Cardiac fibroblast (primary cell): ENCODE measurements around the gene NCKAP5.

Experiments used
- DNase-seq, 2 donors: peaks; one replicate each; pipeline versions ENCODE4 v3.0.0 to v3.0.0-alpha.2; 2010; ENCODE audit warnings: low read depth in 2 of 2
- H3K4me3 ChIP-seq, 2 donors: replicated peaks in 1 of 2; 1 replicate in 1 of 2; 2 replicates in 1 of 2; pipeline ENCODE4 v1.5.1; 2011; ENCODE audit warnings: low read depth in 2 of 2, low read length in 2 of 2, mild to moderate bottlenecking in 2 of 2, moderate library complexity in 1 of 2
- TF ChIP-seq, protein P1 (sequence below): IDR thresholded peaks from one replicate; pipeline ENCODE4 v1.5.1; 2011; ENCODE audit warnings: low read depth, mild to moderate bottlenecking, low read length, inconsistent platforms

The NCKAP5 gene

DNA sequence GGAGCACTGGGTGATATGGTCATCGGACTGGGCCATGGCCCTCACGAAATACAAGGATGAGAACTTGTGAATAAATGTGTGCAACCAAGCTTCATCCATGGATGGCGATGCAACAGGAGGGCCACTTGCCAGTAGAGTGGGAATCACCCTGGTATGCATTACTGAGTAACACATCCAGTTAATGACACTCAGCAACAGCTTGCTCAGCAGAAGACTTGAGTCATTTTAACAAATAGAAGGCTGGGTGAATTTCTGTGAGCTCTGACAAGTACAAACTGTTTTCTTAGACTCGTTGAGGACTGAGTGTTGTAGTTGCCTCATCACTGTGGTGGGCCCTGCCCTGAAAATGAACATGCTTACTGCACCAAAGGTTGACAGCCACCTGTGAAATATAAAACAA, 221.6 kb downstream of the NCKAP5 start:
- H3K4me3 ChIP-seq: no peak overlapping the region
- peak; percentile 4 to 87 for DNase-seq
- TF ChIP-seq, protein P1, sequence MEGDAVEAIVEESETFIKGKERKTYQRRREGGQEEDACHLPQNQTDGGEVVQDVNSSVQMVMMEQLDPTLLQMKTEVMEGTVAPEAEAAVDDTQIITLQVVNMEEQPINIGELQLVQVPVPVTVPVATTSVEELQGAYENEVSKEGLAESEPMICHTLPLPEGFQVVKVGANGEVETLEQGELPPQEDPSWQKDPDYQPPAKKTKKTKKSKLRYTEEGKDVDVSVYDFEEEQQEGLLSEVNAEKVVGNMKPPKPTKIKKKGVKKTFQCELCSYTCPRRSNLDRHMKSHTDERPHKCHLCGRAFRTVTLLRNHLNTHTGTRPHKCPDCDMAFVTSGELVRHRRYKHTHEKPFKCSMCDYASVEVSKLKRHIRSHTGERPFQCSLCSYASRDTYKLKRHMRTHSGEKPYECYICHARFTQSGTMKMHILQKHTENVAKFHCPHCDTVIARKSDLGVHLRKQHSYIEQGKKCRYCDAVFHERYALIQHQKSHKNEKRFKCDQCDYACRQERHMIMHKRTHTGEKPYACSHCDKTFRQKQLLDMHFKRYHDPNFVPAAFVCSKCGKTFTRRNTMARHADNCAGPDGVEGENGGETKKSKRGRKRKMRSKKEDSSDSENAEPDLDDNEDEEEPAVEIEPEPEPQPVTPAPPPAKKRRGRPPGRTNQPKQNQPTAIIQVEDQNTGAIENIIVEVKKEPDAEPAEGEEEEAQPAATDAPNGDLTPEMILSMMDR: no peak

DNA sequence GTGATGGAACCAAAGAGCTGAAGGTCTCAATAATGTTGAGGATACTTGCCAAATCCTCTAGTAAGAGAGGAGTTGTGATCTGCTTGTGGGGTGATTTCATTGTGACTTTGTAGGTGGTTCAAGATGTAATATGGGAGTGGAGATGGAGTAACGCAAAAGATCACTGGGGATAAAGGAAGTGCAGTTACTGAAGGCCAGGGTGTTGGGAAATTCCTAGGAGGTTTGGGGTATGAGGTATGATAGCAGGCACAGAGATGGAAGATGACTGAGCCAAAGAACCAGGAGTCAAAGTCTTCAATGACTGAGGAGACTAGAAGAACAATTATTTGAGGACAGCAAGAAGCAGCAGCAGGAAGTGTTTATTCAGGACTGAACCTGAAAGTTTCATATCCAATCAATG, 222.6 kb downstream of the NCKAP5 start:
- DNase-seq: peak in 1 of 2 donors; percentile 5
- TF ChIP-seq, protein P1: no peak
- no peak overlapping the region for H3K4me3 ChIP-seq

DNA sequence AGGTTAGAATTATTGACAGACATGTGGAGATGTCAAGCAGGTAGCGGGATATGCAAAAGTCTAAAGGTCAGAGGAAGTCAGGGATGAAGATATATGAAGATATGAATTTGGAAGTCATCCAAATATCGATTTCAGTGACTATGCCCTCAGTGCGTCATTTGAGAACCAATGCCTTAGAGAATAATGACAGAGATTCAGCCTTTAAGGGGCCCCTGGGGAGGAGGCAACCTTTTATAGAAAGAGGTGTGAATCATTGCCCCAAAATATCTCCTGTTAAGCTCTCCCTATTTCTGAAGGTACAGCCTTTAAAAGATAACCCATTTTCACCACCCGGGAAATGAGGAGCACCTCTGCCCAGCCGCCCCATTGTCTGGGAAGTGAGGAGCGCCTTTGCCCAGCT, 223.4 kb downstream of the NCKAP5 start:
- no peak for DNase-seq
- TF ChIP-seq, protein P1: no peak
- H3K4me3 ChIP-seq: no peak overlapping the region

DNA sequence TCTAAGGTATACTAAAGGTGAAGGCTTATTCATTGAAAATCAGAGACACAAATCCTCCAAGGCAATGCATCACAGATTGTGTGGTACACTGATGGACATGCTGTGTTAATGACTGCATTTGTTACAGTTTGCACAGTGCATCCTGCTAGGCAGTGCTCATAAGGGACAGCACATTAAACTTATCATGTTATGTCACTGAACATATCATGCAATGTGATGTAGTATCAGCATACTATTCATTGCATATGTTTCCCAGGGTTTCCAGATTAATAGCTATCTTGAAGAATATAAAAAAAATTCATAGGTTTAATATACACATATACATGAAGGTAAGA, 225.3 kb downstream of the NCKAP5 start:
- no peak for DNase-seq
- TF ChIP-seq, protein P1: no peak
- H3K4me3 ChIP-seq: no peak overlapping the region

DNA sequence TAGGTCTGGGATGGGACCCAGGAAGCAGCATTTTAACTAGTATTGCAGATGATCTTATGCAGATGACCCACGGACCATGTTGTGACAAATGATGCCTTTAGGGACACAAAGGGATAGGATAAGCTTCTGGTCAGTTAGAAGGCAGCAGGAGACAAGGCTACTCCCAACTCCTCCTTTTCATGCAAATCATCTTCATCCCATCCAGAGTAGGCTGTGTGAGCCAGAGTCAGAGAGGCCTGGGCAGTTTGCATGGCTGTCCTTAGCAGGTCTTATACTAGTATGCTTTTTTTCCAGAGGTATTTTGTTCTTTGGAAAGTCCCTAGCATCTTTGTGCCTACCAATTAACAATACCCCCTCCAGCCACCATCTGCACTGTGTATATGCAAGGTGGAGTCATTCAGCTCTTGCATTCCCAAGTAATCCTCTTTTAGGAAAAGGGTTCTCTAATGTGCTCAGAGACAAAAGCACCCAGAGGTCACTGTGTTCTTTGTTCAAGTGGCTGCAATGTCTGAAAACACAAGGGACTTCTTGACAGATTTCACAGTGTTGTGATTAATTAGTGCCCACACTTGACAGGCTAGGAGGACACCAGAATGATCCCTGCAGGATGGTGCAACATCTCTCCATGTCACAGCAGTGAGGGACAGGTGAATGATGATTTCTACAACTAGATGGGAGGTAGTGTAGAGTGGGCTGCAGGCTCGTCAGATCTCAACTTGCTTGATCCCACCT, 225.8 kb downstream of the NCKAP5 start:
- TF ChIP-seq, protein P1: no peak
- H3K4me3 ChIP-seq: no peak overlapping the region
- DNase-seq: no peak

DNA sequence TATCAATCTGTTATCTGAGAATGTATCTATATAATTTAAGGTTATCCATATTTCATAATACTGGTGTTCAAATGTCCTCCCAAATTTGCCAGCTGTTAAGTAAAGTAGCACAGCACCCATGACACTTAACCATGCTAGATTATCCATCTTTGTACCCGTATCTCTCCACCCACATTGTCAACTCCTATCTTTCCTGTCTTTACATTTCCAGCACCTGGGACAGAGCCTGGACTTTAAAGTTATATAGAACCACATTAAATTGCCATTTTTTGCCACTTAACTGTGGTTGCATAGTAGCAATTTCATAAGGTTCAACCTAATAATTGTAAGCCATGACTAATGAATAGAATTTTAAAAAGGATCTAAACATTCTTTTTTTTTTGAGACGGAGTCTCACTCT, 226.7 kb downstream of the NCKAP5 start:
- no peak for DNase-seq
- no peak overlapping the region for H3K4me3 ChIP-seq
- TF ChIP-seq, protein P1: no peak

DNA sequence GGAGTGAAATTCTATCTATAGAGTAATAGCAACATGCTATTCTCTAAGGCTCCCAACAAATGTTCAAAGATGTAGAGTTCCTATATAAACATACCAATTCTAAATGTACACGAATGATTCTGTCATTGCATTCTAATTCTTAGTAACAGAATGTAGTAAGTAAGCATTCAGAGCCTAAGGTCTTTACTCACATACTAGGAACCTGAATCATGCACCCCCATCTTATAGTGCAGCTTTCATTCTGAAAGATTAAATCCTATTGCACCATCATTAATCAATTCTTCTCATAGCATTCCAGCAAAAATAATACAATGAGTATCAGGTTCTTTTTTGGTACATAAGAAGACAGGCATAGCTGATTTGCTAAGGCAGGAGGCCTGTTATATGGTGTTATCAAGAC, 230.0 kb downstream of the NCKAP5 start:
- TF ChIP-seq, protein P1: no peak
- DNase-seq: no peak
- H3K4me3 ChIP-seq: no peak overlapping the region
